ENCODE data around the gene PTPN2.
"Not testable (repeated sequence)": the region's sequence is repeated elsewhere in the genome, so short reads cannot be mapped to it uniquely, and the experiment has no call there.

PTPN2 gene

GRCh38 chr18:12890964-12891363, 6.9 kb upstream of the PTPN2 start:
- no peak for DNase-seq

GRCh38 chr18:12886498-12887126, 2.6 kb upstream of the PTPN2 start:
- peak; percentile 27 for DNase-seq

GRCh38 chr18:12885500-12885899, 1.5 kb upstream of the PTPN2 start:
- DNase-seq: no peak

GRCh38 chr18:12884406-12885323, 628 bp upstream of the PTPN2 start:
- DNase-seq: no peak

GRCh38 chr18:12883372-12883683, 709 bp downstream of the PTPN2 start:
- DNase-seq: no peak

- peak; percentile 23 for DNase-seq
Observed at GRCh38 chr18:12882453-12883371, 1.3 kb downstream of the PTPN2 start.

- no peak for DNase-seq
Observed at GRCh38 chr18:12880541-12880910, 3.5 kb downstream of the PTPN2 start.

- no peak for DNase-seq
Observed at GRCh38 chr18:12879840-12880540, 4.0 kb downstream of the PTPN2 start.

- not testable (repeated sequence) for DNase-seq
Observed at GRCh38 chr18:12874992-12875391, 9.0 kb downstream of the PTPN2 start.

- DNase-seq: not testable (repeated sequence)
Observed at GRCh38 chr18:12873961-12874567, 10.0 kb downstream of the PTPN2 start.

- no peak for DNase-seq
Observed at GRCh38 chr18:12872408-12872807, 11.6 kb downstream of the PTPN2 start.

GRCh38 chr18:12868576-12868975, 15.5 kb downstream of the PTPN2 start:
- no peak for DNase-seq

GRCh38 chr18:12867441-12868123, 16.5 kb downstream of the PTPN2 start:
- no peak for DNase-seq

GRCh38 chr18:12863687-12864216, 20.3 kb downstream of the PTPN2 start:
- no peak for DNase-seq

GRCh38 chr18:12862874-12863482, 21.1 kb downstream of the PTPN2 start:
- no peak for DNase-seq

- DNase-seq: no peak
Observed at GRCh38 chr18:12862467-12862866, 21.6 kb downstream of the PTPN2 start.

GRCh38 chr18:12861637-12862036, 22.4 kb downstream of the PTPN2 start:
- DNase-seq: no peak

GRCh38 chr18:12860530-12860929, 23.5 kb downstream of the PTPN2 start:
- no peak for DNase-seq

- no peak for DNase-seq
Observed at GRCh38 chr18:12858991-12859390, 25.0 kb downstream of the PTPN2 start.

GRCh38 chr18:12857991-12858544, 26.0 kb downstream of the PTPN2 start:
- DNase-seq: no peak
